Adrenal gland (tissue), 12 donors: ENCODE measurements around the gene ZFP64. TPM values are rescaled to one million over a fixed set of nuclear protein-coding genes. Genes with fewer than 3 reads are reported as not detected.

ENCODE experiments used
- DNase-seq, 7 donors: peaks; one replicate each; pipeline ENCODE4 v3.0.0-alpha.2; 2019 to 2020
- H3K27ac ChIP-seq, 5 donors: fragments of 200-600 bp; sonication (generic) in 4 of 5; 1 replicate in 3 of 5; 2 replicates in 2 of 5; pipeline versions ENCODE4 v1.5.1 to v1.8.0; 2016 to 2020; ENCODE audit warnings: mild to moderate bottlenecking in 1 of 5
- H3K27me3 ChIP-seq: fragments of 200-600 bp; 2 replicates; pipeline ENCODE4 v1.8.0; 2021
- H3K36me3 ChIP-seq, 2 donors: fragments of 200-600 bp; replicated peaks in 1 of 2; 1 replicate in 1 of 2; 2 replicates in 1 of 2; pipeline versions ENCODE4 v1.5.1 to v1.8.0; 2018 to 2022
- H3K4me1 ChIP-seq, 2 donors: fragments of 200-600 bp; replicated peaks in 1 of 2; 1 replicate in 1 of 2; 2 replicates in 1 of 2; pipeline versions ENCODE4 v1.5.1 to v1.8.0; 2018 to 2021
- H3K4me3 ChIP-seq, 4 donors: fragments of 200-600 bp; sonication (generic) in 3 of 4; one replicate each; pipeline ENCODE4 v1.5.1; 2016 to 2018
- H3K9me3 ChIP-seq, 3 donors: fragments of 200-600 bp; sonication (generic) in 1 of 3; replicated peaks in 1 of 3; 1 replicate in 2 of 3; 2 replicates in 1 of 3; pipeline versions ENCODE4 v1.5.1 to v1.8.0; 2016 to 2021
- POLR2A ChIP-seq, 2 donors: fragments of 450-650 bp; IDR thresholded peaks; one replicate each; pipeline ENCODE4 v1.6.1; 2017; ENCODE audit warnings: antibody characterized with exemption in 2 of 2, mild to moderate bottlenecking in 2 of 2, moderate library complexity in 1 of 2
- WGBS, 4 donors: extraction: QIAGEN DNeasy Blood & Tissue Kit in 2 of 4; methylation state at CpG; one replicate each; pipeline versions ENCODE4 v1.1.5 to v1.1.7; 2013 to 2017; 5-methylcytosine and 5-hydroxymethylcytosine counted together
- intact Hi-C, 2 donors: fragments of 100-400 bp; cut with DNase I; formaldehyde crosslinking; loops; one replicate each; pipeline versions ENCODE4 v1.14.1 to v1.15.0; 2022 to 2023
- polyA plus RNA-seq, 3 donors: library from polyadenylated mRNA; stranded (reverse); fragments of 200-250 nt in 2 of 3; fragments of 350-450 nt in 1 of 3; fragmentation: Illumina TruSeq in 1 of 3; extraction: RNeasy Lipid Tissue Mini Kit (QIAGEN cat#74804) in 1 of 3; gene quantifications; one replicate each; pipeline ENCODE4 v1.2.3, GENCODE V29; 2013 to 2014
- total RNA-seq, 9 donors: library from RNA; depleted of rRNA in 4 of 9; stranded (reverse); fragments of >200 nt in 4 of 9; fragments of 120-200 nt in 1 of 9; fragmentation: NEBNext Ultra II Directional in 1 of 9; extraction: Animal tissue kit (Norgen Biotek cat#: 25700) in 1 of 9; gene quantifications; one replicate each; pipeline versions ENCODE4 v1.1.0 to v1.2.4, GENCODE V29; 2013 to 2023
- TF ChIP-seq, protein P1 (sequence below), 6 experiments: fragments of 450-650 bp in 4 of 6; fragments of 200-600 bp in 2 of 6; sonication (generic) in 1 of 6; IDR thresholded peaks; 1 replicate in 5 of 6; 2 replicates in 1 of 6; pipeline versions ENCODE4 v1.5.1 to v1.8.0; 2016 to 2021; ENCODE audit warnings: antibody characterized with exemption in 6 of 6, mild to moderate bottlenecking in 2 of 6, moderate library complexity in 1 of 6
- donor health status: healthy with polysubstance abuse.
- donor health status: Bipolar disorder and iron deficiency.
- donor health status: DM: yes; HTN: yes; CAD: no.
- donor health status: DM: no; HTN: no; CAD: no.
- donor health status: DM: no; HTN: no; CAD: no.
- donor health status: DM: yes; HTN: yes; CAD: no.

ZFP64 gene
- total and polyA plus RNA-seq, 12 donors, result 2.3 to 27.6 (median 13.4) TPM

DNA sequence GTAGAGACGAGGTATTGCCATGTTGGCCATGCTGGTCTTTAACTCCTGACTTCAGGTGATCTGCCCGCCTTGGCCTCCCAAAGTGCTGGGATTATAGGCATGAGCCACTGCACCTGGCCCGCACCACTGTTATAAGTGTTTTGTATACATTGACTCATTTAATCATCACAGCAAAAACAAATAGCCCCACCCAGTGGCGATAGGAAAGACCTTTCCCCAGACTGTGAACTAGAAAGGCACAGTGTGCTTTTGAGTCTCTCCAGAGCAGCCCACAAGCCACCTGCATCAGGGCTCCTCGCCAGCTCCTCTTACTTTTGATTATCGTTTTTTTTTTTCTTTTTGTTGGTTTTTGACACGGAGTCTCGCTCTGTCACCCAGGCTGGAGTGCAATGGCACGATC, 27.9 kb upstream of the ZFP64 start:
- Histone ChIP-seq H3K27ac (no peak overlapping the region), H3K27me3 (peaks cover 5% of the 10 kb centered on the region), H3K36me3 (no peaks in the 10 kb centered on the region), H3K9me3 (no peaks in the 10 kb centered on the region), H3K4me3 (no peak overlapping the region), H3K4me1 (no peaks in the 10 kb centered on the region)
- intact Hi-C loops, result no loop called here
- TF ChIP-seq, protein P1, sequence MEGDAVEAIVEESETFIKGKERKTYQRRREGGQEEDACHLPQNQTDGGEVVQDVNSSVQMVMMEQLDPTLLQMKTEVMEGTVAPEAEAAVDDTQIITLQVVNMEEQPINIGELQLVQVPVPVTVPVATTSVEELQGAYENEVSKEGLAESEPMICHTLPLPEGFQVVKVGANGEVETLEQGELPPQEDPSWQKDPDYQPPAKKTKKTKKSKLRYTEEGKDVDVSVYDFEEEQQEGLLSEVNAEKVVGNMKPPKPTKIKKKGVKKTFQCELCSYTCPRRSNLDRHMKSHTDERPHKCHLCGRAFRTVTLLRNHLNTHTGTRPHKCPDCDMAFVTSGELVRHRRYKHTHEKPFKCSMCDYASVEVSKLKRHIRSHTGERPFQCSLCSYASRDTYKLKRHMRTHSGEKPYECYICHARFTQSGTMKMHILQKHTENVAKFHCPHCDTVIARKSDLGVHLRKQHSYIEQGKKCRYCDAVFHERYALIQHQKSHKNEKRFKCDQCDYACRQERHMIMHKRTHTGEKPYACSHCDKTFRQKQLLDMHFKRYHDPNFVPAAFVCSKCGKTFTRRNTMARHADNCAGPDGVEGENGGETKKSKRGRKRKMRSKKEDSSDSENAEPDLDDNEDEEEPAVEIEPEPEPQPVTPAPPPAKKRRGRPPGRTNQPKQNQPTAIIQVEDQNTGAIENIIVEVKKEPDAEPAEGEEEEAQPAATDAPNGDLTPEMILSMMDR (IDR thresholded peaks at IDR 0.05), result no peak
- no peak for TF ChIP-seq POLR2A (IDR thresholded peaks at IDR 0.05)
- no peak for DNase-seq
- 80 to 82% (median 80%) methylated on average over 9 of the region's 9 CpGs for WGBS, 4 donors

DNA sequence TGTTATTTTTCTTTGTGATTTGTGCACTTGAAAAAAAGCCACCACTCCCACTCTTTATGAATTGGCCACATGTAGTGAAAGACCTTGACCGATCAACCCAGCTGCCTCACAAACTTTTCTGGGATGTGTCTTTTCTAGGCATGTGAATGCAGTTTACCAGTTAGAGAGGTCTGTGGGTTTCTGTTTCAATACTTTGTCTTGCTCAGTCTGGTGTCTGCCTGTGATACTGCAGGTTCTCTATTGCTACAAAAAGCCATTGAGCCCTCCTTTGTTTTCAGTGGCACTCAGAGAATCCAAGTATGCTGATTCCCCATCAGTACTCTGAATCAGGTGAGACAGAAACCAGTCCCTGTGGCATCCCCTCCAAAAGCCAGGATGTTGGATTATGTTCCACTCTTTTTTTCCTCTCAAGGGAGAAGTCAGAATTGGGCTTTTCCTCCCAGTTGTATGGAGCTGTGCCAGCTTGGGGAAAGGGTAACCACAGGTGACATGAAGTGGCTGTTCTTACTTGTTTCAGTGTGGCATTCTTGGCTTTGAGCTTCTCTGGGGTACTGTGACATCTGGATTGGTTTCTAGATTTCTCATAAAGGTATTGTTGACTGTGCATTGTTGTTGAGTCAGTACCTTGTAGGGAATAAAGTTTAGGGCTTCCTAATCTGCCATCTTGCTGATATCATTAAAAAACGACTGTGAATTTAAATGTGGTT, 26.3 kb upstream of the ZFP64 start:
- H3K9me3 ChIP-seq, result no peaks in the 10 kb centered on the region
- H3K27me3 ChIP-seq, result peaks cover 5% of the 10 kb centered on the region
- H3K4me3 ChIP-seq, result no peak overlapping the region
- WGBS, 4 donors, result 61 to 68% (median 64%) methylated on average over 2 of the region's 2 CpGs
- TF ChIP-seq, protein P1 (IDR thresholded peaks at IDR 0.05), result no peak
- TF ChIP-seq POLR2A (IDR thresholded peaks at IDR 0.05), result no peak
- H3K4me1 ChIP-seq, result no peaks in the 10 kb centered on the region
- DNase-seq, result no peak
- no peaks in the 10 kb centered on the region for H3K36me3 ChIP-seq
- H3K27ac ChIP-seq, result no peak overlapping the region
- intact Hi-C loops, result no loop called here

DNA sequence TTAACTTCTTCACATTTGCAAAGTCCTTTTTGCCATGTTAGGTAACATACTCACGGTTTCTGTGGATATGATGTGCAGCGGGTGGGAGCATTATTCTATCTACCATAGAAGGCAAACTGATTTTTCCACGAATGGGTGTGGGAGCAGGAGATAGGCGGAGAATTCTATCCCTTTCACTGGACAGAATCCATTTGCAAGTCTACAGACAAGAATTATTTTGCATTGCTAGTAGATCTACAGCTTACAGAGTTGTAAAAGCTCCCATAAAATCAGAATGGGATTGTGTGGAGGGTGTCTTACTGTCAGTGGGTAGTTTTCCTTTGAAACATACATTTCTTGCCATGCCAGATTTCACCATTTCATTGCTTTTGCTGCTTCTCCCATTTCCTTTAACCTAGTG, 22.4 kb upstream of the ZFP64 start:
- intact Hi-C loops, result no loop called here
- 66 to 81% (median 78%) methylated on average over 4 of the region's 4 CpGs for WGBS, 4 donors
- no peaks in the 10 kb centered on the region for H3K4me1 ChIP-seq

DNA sequence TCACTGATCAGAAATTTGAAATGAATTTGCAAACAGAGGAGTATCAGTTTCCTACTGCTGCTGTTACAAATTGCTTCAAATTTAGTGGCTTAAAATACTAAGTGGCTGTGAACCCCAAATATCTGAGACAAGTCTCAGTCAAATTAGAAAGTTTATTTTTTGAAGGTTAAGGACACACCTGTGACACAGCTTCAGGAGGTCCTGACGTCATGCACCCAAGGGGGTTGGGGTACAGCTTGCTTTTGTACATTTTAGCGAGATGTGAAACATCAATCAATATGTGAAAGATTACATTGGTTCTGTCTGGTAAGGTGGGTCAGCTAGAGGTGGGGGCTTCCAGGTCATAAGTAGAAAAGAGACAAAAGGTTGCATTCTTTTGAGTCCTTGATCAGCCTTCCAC, 21.4 kb upstream of the ZFP64 start:
- no peak for TF ChIP-seq POLR2A (IDR thresholded peaks at IDR 0.05)
- TF ChIP-seq, protein P1 (IDR thresholded peaks at IDR 0.05), result no peak
- Histone ChIP-seq H3K27me3 (no peaks in the 10 kb centered on the region), H3K4me3 (no peak overlapping the region), H3K36me3 (no peaks in the 10 kb centered on the region), H3K9me3 (no peaks in the 10 kb centered on the region), H3K4me1 (no peaks in the 10 kb centered on the region), H3K27ac (no peak overlapping the region)
- DNase-seq, result no peak
- 55 to 71% (median 60%) methylated on average over 2 of the region's 2 CpGs for WGBS, 4 donors
- intact Hi-C loops, result no loop called here

More for the DNA sequence above, 22.4 kb upstream of the ZFP64 start:
- Histone ChIP-seq H3K27ac (no peak overlapping the region), H3K36me3 (no peaks in the 10 kb centered on the region), H3K4me3 (no peak overlapping the region), H3K27me3 (no peaks in the 10 kb centered on the region), H3K9me3 (no peaks in the 10 kb centered on the region)
- DNase-seq, result no peak
- TF ChIP-seq, protein P1 (IDR thresholded peaks at IDR 0.05), result no peak
- TF ChIP-seq POLR2A (IDR thresholded peaks at IDR 0.05), result no peak
